K562 (cell line): ENCODE data around the gene SRRM5. TPM values are rescaled to one million over a fixed set of nuclear protein-coding genes. Genes with fewer than 3 reads are reported as not detected.

ENCODE experiments used
- E2F3 ChIP-seq: fragments of 250-450 bp; sonication (Bioruptor Pico); IDR thresholded peaks from 2 replicates; pipeline ENCODE4 v1.4.0; 2020; ENCODE audit warnings: mild to moderate bottlenecking
- FOXA3 ChIP-seq, 2 experiments: fragments of 450-650 bp in 1 of 2; sonication (generic) in 1 of 2; formaldehyde crosslinking; IDR thresholded peaks in 1 of 2; conservative IDR thresholded peaks in 1 of 2; 2 replicates each; pipeline versions ENCODE4 v1.4.0 to v1.8.0; 2020 to 2022; ENCODE audit warnings: mild to moderate bottlenecking in 2 of 2, missing genetic modification reagents in 1 of 2
- NR4A1 ChIP-seq, 2 experiments: fragments of 250-450 bp in 1 of 2; fragments of 450-650 bp in 1 of 2; sonication (Bioruptor Pico) in 1 of 2; IDR thresholded peaks; 2 replicates each; pipeline versions ENCODE4 v1.4.0 to v1.6.1; 2016 to 2020; ENCODE audit warnings: mild to moderate bottlenecking in 2 of 2, missing compliant biosample characterization in 1 of 2, missing genetic modification characterization in 1 of 2, moderate library complexity in 1 of 2
- POLR3A ChIP-seq: IDR thresholded peaks from 2 replicates; pipeline ENCODE4 v1.6.1; 2011; ENCODE audit warnings: borderline replicate concordance, mild to moderate bottlenecking, moderate library complexity; ENCODE audit not compliant: insufficient read length, insufficient read depth; ENCODE audit errors: extremely low read depth
- PYGO2 ChIP-seq: fragments of 450-650 bp; IDR thresholded peaks from 2 replicates; pipeline ENCODE4 v1.6.1; 2016; ENCODE audit warnings: mild to moderate bottlenecking, missing genetic modification characterization, moderate library complexity, missing compliant biosample characterization
- RB1 ChIP-seq: fragments of 450-650 bp; IDR thresholded peaks from 2 replicates; pipeline ENCODE4 v1.6.1; 2017; ENCODE audit warnings: low read depth, mild to moderate bottlenecking
- SAFB2 ChIP-seq: fragments of 200-400 bp; formaldehyde crosslinking; IDR thresholded peaks from 2 replicates; pipeline ENCODE4 v1.6.1; 2018; ENCODE audit warnings: borderline replicate concordance, low read length, low read depth, moderate library complexity; ENCODE audit not compliant: severe bottlenecking
- SMC3 ChIP-seq: conservative IDR thresholded peaks from 2 replicates; pipeline ENCODE4 v1.6.1; 2011; ENCODE audit warnings: low read depth, low read length, improper control_type of control experiment; ENCODE audit not compliant: insufficient read depth
- ZSCAN32 ChIP-seq: fragments of 450-650 bp; formaldehyde crosslinking; IDR thresholded peaks from 2 replicates; pipeline ENCODE4 v1.4.0; 2020; ENCODE audit warnings: mild to moderate bottlenecking, moderate library complexity
- polyA plus RNA-seq, 8 experiments: library from polyadenylated mRNA; depleted of rRNA in 4 of 8; stranded (reverse) in 5 of 8; unstranded in 3 of 8; fragments of >200 nt; fragmentation: Nextera tagmentation in 2 of 8; fragmentation: Illumina TruSeq in 1 of 8; extraction: Ambion mirVana in 2 of 8; extraction: Trizol in 1 of 8; gene quantifications; 2 replicates each; pipeline versions ENCODE4 v1.2.1 to v1.2.3, GENCODE V29; 2011 to 2014; ENCODE audit warnings: inconsistent platforms in 1 of 8, missing spikeins in 1 of 8
- total RNA-seq, 7 experiments: library from RNA; depleted of rRNA in 6 of 7; stranded (reverse); fragments of >200 nt in 6 of 7; fragmentation: Illumina TruSeq in 2 of 7; extraction: Trizol in 2 of 7; gene quantifications; 2 replicates each; pipeline versions ENCODE4 v1.2.1 to v1.2.3, GENCODE V29; 2011 to 2021; ENCODE audit warnings: low replicate concordance in 1 of 7
- TF ChIP-seq, protein P1 (sequence below): fragments of 450-650 bp; IDR thresholded peaks from 2 replicates; pipeline ENCODE4 v1.6.1; 2018; ENCODE audit not compliant: partially characterized antibody
- TF ChIP-seq, protein P2 (sequence below): sonication (generic); formaldehyde crosslinking; IDR thresholded peaks from 2 replicates; pipeline ENCODE4 v1.8.0; 2022; ENCODE audit warnings: mild to moderate bottlenecking, missing genetic modification reagents
- TF ChIP-seq, protein P3 (sequence below): fragments of 450-650 bp; IDR thresholded peaks from 2 replicates; pipeline ENCODE4 v1.6.1; 2016; ENCODE audit warnings: missing biosample characterization, missing genetic modification characterization

The SRRM5 gene
- total and polyA plus RNA-seq, 9 of the 15 experiments (the other 6 are each of a cell fraction or from before 2014, with no cell fraction given): 0.09 to 0.45 (median 0.18) TPM; not detected in 2

DNA sequence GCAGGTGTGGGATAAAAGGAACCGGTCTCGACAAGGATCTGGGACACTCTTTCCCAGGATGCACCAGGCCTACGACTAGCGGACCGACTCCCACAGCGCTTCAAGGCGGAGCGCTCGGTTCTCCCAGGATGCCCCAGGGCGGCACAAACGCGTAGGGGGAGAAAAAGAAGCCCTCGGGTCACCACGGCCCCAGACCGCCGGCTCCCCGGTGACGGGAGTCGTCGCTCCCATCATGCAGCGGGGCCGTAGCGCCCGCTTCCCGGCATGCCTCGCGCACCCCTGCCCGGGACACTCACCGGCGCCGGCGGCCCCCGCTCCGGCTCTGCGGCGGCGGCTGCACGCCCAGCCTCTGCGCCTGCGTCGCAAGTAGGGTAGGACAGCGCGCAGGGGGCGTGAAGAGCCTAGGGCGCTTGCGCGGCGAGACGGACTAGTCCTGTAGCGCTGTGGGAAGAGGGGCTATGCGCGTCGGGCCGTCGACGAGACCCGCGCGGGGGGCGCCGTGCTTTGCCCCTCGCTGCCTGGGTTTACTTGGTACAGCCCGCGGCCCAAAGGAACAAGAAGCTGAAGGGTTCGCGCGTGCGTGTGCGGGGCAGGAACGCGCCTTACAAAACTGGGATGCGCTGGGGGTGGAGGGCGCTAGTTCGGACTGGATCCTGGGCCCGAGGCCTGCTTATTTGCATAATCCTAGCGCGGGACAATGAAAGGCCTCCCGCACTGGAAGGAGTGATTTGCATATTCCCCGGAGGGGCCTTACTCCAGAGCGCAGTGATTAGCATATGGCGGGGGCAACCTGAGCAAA is 7.6 kb downstream of the SRRM5 start, which contains the start of gene ZNF428 (continued):
- TF ChIP-seq, protein P1, sequence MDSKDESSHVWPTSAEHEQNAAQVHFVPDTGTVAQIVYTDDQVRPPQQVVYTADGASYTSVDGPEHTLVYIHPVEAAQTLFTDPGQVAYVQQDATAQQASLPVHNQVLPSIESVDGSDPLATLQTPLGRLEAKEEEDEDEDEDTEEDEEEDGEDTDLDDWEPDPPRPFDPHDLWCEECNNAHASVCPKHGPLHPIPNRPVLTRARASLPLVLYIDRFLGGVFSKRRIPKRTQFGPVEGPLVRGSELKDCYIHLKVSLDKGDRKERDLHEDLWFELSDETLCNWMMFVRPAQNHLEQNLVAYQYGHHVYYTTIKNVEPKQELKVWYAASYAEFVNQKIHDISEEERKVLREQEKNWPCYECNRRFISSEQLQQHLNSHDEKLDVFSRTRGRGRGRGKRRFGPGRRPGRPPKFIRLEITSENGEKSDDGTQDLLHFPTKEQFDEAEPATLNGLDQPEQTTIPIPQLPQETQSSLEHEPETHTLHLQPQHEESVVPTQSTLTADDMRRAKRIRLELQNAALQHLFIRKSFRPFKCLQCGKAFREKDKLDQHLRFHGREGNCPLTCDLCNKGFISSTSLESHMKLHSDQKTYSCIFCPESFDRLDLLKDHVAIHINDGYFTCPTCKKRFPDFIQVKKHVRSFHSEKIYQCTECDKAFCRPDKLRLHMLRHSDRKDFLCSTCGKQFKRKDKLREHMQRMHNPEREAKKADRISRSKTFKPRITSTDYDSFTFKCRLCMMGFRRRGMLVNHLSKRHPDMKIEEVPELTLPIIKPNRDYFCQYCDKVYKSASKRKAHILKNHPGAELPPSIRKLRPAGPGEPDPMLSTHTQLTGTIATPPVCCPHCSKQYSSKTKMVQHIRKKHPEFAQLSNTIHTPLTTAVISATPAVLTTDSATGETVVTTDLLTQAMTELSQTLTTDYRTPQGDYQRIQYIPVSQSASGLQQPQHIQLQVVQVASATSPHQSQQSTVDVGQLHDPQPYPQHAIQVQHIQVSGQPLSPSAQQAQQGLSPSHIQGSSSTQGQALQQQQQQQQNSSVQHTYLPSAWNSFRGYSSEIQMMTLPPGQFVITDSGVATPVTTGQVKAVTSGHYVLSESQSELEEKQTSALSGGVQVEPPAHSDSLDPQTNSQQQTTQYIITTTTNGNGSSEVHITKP: peak; percentile 97
- TF ChIP-seq, protein P2, sequence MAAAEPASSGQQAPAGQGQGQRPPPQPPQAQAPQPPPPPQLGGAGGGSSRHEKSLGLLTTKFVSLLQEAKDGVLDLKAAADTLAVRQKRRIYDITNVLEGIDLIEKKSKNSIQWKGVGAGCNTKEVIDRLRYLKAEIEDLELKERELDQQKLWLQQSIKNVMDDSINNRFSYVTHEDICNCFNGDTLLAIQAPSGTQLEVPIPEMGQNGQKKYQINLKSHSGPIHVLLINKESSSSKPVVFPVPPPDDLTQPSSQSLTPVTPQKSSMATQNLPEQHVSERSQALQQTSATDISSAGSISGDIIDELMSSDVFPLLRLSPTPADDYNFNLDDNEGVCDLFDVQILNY (CRISPR knock-in tag): no peak
- TF ChIP-seq, protein P3, sequence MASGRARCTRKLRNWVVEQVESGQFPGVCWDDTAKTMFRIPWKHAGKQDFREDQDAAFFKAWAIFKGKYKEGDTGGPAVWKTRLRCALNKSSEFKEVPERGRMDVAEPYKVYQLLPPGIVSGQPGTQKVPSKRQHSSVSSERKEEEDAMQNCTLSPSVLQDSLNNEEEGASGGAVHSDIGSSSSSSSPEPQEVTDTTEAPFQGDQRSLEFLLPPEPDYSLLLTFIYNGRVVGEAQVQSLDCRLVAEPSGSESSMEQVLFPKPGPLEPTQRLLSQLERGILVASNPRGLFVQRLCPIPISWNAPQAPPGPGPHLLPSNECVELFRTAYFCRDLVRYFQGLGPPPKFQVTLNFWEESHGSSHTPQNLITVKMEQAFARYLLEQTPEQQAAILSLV (tag): no peak
- no peak for TF ChIP-seq POLR3A
- no peak for TF ChIP-seq NR4A1 (CRISPR knock-in tag; IDR thresholded peaks at IDR 0.05)
- TF ChIP-seq NR4A1 (tag; IDR thresholded peaks at IDR 0.05): peak; percentile 38; the same call in 1 of the 2 replicates
- no peak for TF ChIP-seq SAFB2
- TF ChIP-seq ZSCAN32 (CRISPR knock-in tag): no peak
- no peak for TF ChIP-seq SMC3
- TF ChIP-seq RB1: peak; percentile 63
- TF ChIP-seq E2F3: no peak
- TF ChIP-seq FOXA3 (CRISPR knock-in tag; conservative IDR thresholded peaks at IDR 0.05 in 1 of 2, IDR thresholded peaks at IDR 0.05 in 1 of 2): no peak
- no peak for TF ChIP-seq PYGO2 (tag)
